ENCODE measurements around the gene SMCO1.
"Not testable (repeated sequence)": the region's sequence is repeated elsewhere in the genome, so short reads cannot be mapped to it uniquely, and the experiment has no call there.

The SMCO1 gene

DNA sequence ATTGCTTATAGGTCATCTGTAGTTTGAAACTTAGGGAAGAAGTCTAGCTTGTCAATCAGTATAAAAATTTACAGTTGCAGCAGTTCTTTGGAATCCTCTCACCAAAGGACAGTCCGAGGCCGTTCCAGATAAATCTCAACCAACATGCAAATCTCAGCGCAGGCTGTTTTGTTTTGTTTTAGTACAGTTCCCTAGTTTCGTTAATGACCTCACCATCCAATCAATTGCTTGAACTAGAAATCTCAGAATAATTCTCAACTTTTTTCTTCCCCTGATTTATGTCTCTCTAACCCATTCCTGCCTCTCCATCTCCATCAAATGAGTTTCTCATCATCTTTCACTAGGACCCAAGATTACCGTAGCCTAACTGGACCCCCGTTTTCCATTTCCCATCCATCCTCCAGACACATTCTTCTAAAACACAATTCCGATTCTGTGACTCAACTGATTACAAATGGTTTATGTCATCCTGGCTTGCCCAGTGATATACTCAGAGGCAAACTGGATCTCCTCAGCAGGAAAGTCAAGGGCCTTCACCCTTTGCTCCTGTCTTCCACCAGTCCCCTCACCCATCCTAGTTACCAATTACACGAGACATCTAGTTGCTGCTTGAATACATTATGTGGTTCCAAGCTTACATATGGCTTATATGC is 1.3 kb downstream of the SMCO1 start (continued):
- TF ChIP-seq TOX (CRISPR knock-in tag; IDR thresholded peaks at IDR 0.05; ENCODE audit: borderline replicate concordance) (no peak), OSR1 (CRISPR knock-in tag; IDR thresholded peaks at IDR 0.05) (no peak), RARB (CRISPR knock-in tag; IDR thresholded peaks at IDR 0.05) (no peak), SNAI2 (CRISPR knock-in tag; IDR thresholded peaks at IDR 0.05) (no peak), ARNTL (CRISPR knock-in tag; IDR thresholded peaks at IDR 0.05; ENCODE audit: borderline replicate concordance, low read depth) (no peak), BACH2 (CRISPR knock-in tag; IDR thresholded peaks at IDR 0.05; ENCODE audit: borderline replicate concordance) (no peak), ZNF70 (CRISPR knock-in tag; IDR thresholded peaks at IDR 0.05) (no peak), ZFP3 (CRISPR knock-in tag; IDR thresholded peaks at IDR 0.05) (no peak), PPARA (CRISPR knock-in tag; IDR thresholded peaks at IDR 0.05; ENCODE audit: borderline replicate concordance) (no peak)
- TF ChIP-seq, protein P1, sequence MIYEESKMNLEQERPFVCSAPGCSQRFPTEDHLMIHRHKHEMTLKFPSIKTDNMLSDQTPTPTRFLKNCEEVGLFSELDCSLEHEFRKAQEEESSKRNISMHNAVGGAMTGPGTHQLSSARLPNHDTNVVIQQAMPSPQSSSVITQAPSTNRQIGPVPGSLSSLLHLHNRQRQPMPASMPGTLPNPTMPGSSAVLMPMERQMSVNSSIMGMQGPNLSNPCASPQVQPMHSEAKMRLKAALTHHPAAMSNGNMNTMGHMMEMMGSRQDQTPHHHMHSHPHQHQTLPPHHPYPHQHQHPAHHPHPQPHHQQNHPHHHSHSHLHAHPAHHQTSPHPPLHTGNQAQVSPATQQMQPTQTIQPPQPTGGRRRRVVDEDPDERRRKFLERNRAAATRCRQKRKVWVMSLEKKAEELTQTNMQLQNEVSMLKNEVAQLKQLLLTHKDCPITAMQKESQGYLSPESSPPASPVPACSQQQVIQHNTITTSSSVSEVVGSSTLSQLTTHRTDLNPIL (CRISPR knock-in tag; IDR thresholded peaks at IDR 0.05; ENCODE audit: low read depth) = no peak
- TF ChIP-seq, protein P2, sequence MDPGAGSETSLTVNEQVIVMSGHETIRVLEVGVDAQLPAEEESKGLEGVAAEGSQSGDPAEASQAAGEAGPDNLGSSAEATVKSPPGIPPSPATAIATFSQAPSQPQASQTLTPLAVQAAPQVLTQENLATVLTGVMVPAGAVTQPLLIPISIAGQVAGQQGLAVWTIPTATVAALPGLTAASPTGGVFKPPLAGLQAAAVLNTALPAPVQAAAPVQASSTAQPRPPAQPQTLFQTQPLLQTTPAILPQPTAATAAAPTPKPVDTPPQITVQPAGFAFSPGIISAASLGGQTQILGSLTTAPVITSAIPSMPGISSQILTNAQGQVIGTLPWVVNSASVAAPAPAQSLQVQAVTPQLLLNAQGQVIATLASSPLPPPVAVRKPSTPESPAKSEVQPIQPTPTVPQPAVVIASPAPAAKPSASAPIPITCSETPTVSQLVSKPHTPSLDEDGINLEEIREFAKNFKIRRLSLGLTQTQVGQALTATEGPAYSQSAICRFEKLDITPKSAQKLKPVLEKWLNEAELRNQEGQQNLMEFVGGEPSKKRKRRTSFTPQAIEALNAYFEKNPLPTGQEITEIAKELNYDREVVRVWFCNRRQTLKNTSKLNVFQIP (CRISPR knock-in tag; IDR thresholded peaks at IDR 0.05; ENCODE audit: borderline replicate concordance, low read depth) = no peak

DNA sequence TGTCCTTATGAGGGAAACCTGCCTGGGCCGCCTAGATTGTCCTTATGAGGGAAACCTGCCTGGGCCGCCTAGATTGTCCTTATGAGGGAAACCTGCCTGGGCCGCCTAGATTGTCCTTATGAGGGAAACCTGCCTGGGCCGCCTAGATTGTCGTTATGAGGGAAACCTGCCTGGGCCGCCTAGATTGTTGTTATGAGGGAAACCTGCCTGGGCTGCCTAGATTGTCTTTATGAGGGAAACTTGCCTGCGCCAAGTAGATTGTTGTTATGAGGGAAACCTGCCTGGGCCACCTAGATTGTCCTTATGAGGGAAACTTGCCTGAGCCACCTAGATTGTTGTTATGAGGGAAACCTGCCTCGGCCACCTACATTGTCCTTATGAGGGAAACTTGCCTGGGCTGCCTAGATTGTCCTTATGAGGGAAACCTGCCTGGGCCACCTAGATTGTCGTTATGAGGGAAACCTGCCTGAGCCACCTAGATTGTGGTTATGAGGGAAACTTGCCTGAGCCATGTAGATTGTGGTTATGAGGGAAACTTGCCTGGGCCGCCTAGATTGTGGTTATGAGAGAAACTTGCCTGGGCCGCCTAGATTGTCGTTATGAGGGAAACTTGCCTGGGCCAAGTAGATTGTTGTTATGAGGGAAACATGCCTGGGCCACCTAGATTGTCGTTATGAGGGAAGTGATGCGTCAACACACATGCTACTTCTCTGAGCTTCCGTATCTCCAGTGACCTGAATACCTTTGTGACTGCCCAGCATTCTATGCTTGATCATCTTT is 3.3 kb downstream of the SMCO1 start:
- not testable (repeated sequence) for ATAC-seq

DNA sequence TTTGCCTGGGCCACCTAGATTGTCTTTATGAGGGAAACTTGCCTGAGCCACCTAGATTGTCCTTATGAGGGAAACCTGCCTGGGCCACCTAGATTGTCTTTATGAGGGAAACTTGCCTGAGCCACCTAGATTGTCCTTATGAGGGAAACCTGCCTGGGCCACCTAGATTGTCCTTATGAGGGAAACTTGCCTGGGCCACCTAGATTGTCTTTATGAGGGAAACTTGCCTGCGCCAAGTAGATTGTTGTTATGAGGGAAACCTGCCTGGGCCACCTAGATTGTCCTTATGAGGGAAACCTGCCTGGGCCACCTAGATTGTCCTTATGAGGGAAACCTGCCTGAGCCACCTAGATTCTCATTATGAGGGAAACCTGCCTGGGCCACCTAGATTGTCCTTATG is 4.0 kb downstream of the SMCO1 start:
- not testable (repeated sequence) for ATAC-seq

DNA sequence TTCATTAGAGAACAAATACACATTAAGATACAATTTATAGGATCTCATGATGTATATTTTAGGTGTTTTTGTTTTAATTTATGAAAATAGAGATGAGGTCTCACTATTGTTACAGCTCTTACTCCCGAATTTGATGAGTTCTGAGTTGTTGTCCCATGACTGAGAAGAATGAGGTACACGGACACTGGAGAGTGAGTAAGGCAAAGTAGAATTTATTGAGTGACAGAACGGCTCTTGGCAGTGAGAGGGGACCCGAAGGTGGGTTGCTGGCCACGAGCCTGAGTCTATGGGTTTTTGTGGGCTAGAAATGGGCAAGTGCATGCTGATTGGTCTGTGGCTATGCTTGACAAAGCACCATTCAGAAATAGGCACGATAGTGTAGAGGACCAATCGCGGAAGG is 8.5 kb downstream of the SMCO1 start:
- TF ChIP-seq ARNTL (CRISPR knock-in tag; IDR thresholded peaks at IDR 0.05; ENCODE audit: borderline replicate concordance, low read depth) (no peak), RARB (CRISPR knock-in tag; IDR thresholded peaks at IDR 0.05) (no peak), ZNF565 (CRISPR knock-in tag; conservative IDR thresholded peaks at IDR 0.05; ENCODE audit: low read depth) (no peak), OSR1 (CRISPR knock-in tag; IDR thresholded peaks at IDR 0.05) (no peak), SNAI2 (CRISPR knock-in tag; IDR thresholded peaks at IDR 0.05) (no peak), ISL1 (CRISPR knock-in tag; IDR thresholded peaks at IDR 0.05) (no peak), PPARA (CRISPR knock-in tag; IDR thresholded peaks at IDR 0.05; ENCODE audit: borderline replicate concordance) (no peak), GLIS3 (CRISPR knock-in tag; IDR thresholded peaks at IDR 0.05) (no peak), TOX (CRISPR knock-in tag; IDR thresholded peaks at IDR 0.05; ENCODE audit: borderline replicate concordance) (no peak), TCF4 (CRISPR knock-in tag; IDR thresholded peaks at IDR 0.05; ENCODE audit: borderline replicate concordance) (no peak)
- TF ChIP-seq, protein P3, sequence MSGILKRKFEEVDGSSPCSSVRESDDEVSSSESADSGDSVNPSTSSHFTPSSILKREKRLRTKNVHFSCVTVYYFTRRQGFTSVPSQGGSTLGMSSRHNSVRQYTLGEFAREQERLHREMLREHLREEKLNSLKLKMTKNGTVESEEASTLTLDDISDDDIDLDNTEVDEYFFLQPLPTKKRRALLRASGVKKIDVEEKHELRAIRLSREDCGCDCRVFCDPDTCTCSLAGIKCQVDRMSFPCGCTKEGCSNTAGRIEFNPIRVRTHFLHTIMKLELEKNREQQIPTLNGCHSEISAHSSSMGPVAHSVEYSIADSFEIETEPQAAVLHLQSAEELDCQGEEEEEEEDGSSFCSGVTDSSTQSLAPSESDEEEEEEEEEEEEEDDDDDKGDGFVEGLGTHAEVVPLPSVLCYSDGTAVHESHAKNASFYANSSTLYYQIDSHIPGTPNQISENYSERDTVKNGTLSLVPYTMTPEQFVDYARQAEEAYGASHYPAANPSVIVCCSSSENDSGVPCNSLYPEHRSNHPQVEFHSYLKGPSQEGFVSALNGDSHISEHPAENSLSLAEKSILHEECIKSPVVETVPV (CRISPR knock-in tag; IDR thresholded peaks at IDR 0.05) = no peak
- TF ChIP-seq, protein P4, sequence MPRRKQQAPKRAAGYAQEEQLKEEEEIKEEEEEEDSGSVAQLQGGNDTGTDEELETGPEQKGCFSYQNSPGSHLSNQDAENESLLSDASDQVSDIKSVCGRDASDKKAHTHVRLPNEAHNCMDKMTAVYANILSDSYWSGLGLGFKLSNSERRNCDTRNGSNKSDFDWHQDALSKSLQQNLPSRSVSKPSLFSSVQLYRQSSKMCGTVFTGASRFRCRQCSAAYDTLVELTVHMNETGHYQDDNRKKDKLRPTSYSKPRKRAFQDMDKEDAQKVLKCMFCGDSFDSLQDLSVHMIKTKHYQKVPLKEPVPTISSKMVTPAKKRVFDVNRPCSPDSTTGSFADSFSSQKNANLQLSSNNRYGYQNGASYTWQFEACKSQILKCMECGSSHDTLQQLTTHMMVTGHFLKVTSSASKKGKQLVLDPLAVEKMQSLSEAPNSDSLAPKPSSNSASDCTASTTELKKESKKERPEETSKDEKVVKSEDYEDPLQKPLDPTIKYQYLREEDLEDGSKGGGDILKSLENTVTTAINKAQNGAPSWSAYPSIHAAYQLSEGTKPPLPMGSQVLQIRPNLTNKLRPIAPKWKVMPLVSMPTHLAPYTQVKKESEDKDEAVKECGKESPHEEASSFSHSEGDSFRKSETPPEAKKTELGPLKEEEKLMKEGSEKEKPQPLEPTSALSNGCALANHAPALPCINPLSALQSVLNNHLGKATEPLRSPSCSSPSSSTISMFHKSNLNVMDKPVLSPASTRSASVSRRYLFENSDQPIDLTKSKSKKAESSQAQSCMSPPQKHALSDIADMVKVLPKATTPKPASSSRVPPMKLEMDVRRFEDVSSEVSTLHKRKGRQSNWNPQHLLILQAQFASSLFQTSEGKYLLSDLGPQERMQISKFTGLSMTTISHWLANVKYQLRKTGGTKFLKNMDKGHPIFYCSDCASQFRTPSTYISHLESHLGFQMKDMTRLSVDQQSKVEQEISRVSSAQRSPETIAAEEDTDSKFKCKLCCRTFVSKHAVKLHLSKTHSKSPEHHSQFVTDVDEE (CRISPR knock-in tag; IDR thresholded peaks at IDR 0.05) = no peak
- ATAC-seq = no peak

DNA sequence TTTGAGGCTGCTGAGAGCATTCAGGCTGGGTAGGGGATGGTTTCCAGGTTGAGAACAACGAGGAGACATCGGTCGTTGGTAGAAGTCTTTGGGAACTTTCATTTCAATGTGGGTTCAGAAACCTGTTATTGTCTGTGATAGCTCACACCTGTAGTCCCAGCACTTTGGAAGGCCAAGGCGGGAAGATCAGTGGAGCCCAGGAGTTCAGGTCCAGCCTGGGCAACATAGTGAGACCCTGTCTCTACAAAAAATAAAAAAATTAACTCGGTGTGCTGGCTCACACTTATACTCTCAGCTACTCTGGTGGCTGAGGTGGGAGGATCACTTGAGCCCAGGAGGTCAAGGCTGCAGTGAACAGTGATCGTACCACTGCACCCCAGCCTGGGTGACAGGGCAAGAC is 10.6 kb downstream of the SMCO1 start:
- TF ChIP-seq TCF4 (CRISPR knock-in tag; IDR thresholded peaks at IDR 0.05; ENCODE audit: borderline replicate concordance) (no peak), ZNF8 (CRISPR knock-in tag; IDR thresholded peaks at IDR 0.05) (no peak), ZFP30 (CRISPR knock-in tag; IDR thresholded peaks at IDR 0.05) (no peak), OSR1 (CRISPR knock-in tag; IDR thresholded peaks at IDR 0.05) (no peak), ZNF565 (CRISPR knock-in tag; conservative IDR thresholded peaks at IDR 0.05; ENCODE audit: low read depth) (no peak), CSDC2 (CRISPR knock-in tag; IDR thresholded peaks at IDR 0.05) (no peak), ISL1 (CRISPR knock-in tag; IDR thresholded peaks at IDR 0.05) (no peak)
- TF ChIP-seq, protein P4 (CRISPR knock-in tag; IDR thresholded peaks at IDR 0.05) = no peak
- TF ChIP-seq, protein P1 (CRISPR knock-in tag; IDR thresholded peaks at IDR 0.05; ENCODE audit: low read depth) = no peak
- no peak for ATAC-seq

DNA sequence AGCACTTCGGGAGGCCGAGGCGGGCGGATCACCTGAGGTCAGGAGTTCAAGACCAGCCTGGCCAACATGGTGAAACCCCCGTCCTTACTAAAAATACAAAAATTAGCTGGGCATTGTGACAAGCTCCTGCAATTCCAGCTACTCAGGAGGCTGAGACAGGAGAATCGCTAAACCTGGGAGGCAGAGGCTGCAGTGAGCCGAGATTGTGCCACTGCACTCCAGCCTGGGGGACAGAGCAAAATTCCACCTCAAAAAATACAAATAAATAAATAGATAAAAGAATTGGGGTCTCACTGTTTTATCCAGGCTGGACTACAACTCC is 11.1 kb downstream of the SMCO1 start:
- not testable (repeated sequence) for ATAC-seq

Data from SK-N-SH treated with all-trans-retinoic acid at 6 μM for 48 hours (cell line).